Activated CD4-positive, alpha-beta T cell treated with anti-CD3 and anti-CD28 coated beads for 36 hours (primary cell): ENCODE data around the gene RNF40. TPM values are rescaled to one million over a fixed set of nuclear protein-coding genes. Genes with fewer than 3 reads are reported as not detected.

Experiments used
- ATAC-seq: fragments of 200-7000 bp; cut with Tn5 transposase; one replicate; pipeline ENCODE4 v1.10.0; 2021; ENCODE audit warnings: mild to moderate bottlenecking, moderate library complexity
- CTCF ChIA-PET: fragments of 350-600 bp; sonication (Branson Sonifier 250); formaldehyde crosslinking; loops from one replicate; lab custom pipeline; 2021; ENCODE audit warnings: antibody characterized with exemption; lab: Charles Lee
- POLR2A ChIA-PET: fragments of 350-600 bp; sonication (Branson Sonifier 250); formaldehyde crosslinking; loops from one replicate; lab custom pipeline; 2021; ENCODE audit warnings: antibody characterized with exemption, inconsistent platforms; lab: Charles Lee
- DNase-seq: peaks from one replicate; pipeline ENCODE4 v3.0.0-alpha.2; 2020
- H3K27ac Mint-ChIP-seq: one replicate; pipeline ENCODE4 v1.8.0; 2021; ENCODE audit warnings: mixed read lengths
- H3K27me3 Mint-ChIP-seq: one replicate; pipeline ENCODE4 v1.8.0; 2021; ENCODE audit warnings: mixed read lengths
- H3K36me3 Mint-ChIP-seq: one replicate; pipeline ENCODE4 v1.8.0; 2021; ENCODE audit warnings: low read depth, mixed read lengths
- H3K4me1 Mint-ChIP-seq: one replicate; pipeline ENCODE4 v1.8.0; 2021; ENCODE audit warnings: mixed read lengths
- H3K4me3 Mint-ChIP-seq: one replicate; pipeline ENCODE4 v1.8.0; 2021; ENCODE audit warnings: mild to moderate bottlenecking, moderate library complexity, mixed read lengths
- H3K9me3 Mint-ChIP-seq: one replicate; pipeline ENCODE4 v1.8.0; 2021; ENCODE audit warnings: low read depth, mixed read lengths
- intact Hi-C, 2 experiments: fragments of 100-400 bp; cut with DNase I in 1 of 2; cut with micrococcal nuclease in 1 of 2; formaldehyde crosslinking; loops; one replicate each; pipeline versions ENCODE4 v1.14.2 to v1.15.1; 2022 to 2024; cut with DNase I, micrococcal nuclease
- total RNA-seq, 2 experiments: library from RNA; stranded (reverse); gene quantifications; one replicate each; pipeline ENCODE4 v1.2.3, GENCODE V29; 2021

The RNF40 gene
- total RNA-seq, 2 experiments from 2014 or later, result 72.3 to 85.5 TPM

DNA sequence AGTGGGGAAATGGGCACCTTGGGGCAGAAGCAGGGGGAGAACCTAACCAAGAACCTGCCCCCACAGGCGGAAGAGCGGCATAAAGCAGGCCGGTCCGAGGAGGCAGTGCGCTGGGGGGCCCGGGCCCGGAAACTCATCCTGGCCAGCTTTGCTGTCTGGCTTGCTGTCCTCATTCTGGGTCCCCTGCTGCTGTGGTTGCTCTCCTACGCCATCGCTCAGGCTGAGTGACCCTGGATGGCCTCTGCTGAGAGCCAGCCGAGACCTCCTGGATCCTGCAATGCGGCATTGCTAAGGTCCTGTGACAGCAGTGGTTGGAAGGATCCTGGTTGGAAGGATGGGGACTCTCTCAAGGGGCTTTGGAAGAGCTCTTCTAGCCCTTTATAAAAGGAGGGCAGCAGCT, 18.4 kb upstream of the RNF40 start:
- Mint-ChIP-seq H3K27me3 (no peaks in the 10 kb centered on the region), H3K4me3 (no peak overlapping the region), H3K27ac (no peak overlapping the region), H3K9me3 (no peaks in the 10 kb centered on the region), H3K4me1 (peaks cover 27% of the 10 kb centered on the region), H3K36me3 (peaks cover 24% of the 10 kb centered on the region)
- no peak for DNase-seq
- ChIA-PET CTCF (interaction anchor here (0.9 kb wide), 1 partner anchor 30 kb away, joined by 3 read pairs; no protein-coding TSS in a partner anchor), POLR2A (no interaction called here)
- ATAC-seq, result no peak
- intact Hi-C loops, result no loop called here

DNA sequence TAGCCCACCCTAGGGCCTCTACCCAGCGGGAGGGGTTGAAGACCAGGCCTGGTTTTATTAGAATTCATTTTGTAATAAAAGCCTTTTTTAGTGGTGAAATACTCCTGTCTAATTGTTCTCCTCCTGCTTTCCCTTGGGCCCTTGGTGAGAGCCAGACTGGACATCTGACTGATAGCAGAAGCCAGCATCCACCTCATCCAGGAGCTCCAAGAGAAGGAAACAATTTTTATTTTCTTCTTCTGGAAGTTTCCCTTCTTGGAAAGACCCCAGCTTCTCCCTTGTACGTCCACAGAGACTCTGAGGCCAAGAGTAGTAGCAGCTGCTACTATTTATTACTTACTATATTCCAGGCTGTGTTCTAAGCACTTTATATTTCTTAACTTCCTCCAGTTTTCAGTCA, 17.9 kb upstream of the RNF40 start:
- intact Hi-C loops, result no loop called here

DNA sequence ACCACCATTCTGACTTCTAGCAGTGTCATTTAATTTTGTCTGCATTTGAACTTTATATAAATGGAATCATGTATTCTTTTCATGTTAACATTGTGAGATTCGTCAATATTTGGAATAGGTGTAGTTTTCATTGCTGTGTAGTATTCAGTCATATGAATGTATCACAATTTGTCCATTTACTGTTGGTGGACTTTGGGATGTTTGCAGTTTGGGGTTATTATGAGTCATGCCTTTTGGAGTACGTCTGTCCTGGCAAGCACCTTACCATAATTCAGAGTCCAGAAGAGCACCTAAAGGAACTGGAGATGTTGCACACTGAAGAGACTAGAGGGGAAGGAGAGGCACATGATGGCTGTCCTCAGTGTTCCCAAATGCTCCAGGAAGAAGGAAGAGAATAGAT, 17.0 kb upstream of the RNF40 start:
- ATAC-seq (no peak), DNase-seq (no peak)
- H3K9me3 Mint-ChIP-seq, result no peaks in the 10 kb centered on the region
- H3K27me3 Mint-ChIP-seq, result no peaks in the 10 kb centered on the region
- intact Hi-C loops, result loop anchor here in 1 of 2 experiments (5.0 kb wide), 1 partner anchor 327 kb away; the partner anchor contains the start of genes ZNF646 and ZNF668
- peaks cover 28% of the 10 kb centered on the region for H3K36me3 Mint-ChIP-seq
- CTCF ChIA-PET, result interaction anchor here (0.8 to 1.1 kb wide), 2 partner anchors 87 to 187 kb away, joined by 3 to 5 read pairs; partner anchors contain the start of gene FBRS
- POLR2A ChIA-PET, result no interaction called here
- H3K4me1 Mint-ChIP-seq, result peaks cover 35% of the 10 kb centered on the region
- H3K27ac Mint-ChIP-seq, result no peak overlapping the region
- no peak overlapping the region for H3K4me3 Mint-ChIP-seq

More for the DNA sequence above, 17.9 kb upstream of the RNF40 start:
- ChIA-PET POLR2A (interaction anchor here (0.7 kb wide), 1 partner anchor 8 kb away, joined by 3 read pairs; no protein-coding TSS in a partner anchor), CTCF (interaction anchor here (0.8 to 1.1 kb wide), 3 partner anchors 30 to 188 kb away, joined by 3 to 5 read pairs (median 3); partner anchors contain the start of gene FBRS)
- Mint-ChIP-seq H3K27me3 (no peaks in the 10 kb centered on the region), H3K4me3 (no peak overlapping the region), H3K4me1 (peaks cover 30% of the 10 kb centered on the region), H3K9me3 (no peaks in the 10 kb centered on the region), H3K27ac (no peak overlapping the region), H3K36me3 (peaks cover 22% of the 10 kb centered on the region)
- no peak for ATAC-seq
- no peak for DNase-seq

DNA sequence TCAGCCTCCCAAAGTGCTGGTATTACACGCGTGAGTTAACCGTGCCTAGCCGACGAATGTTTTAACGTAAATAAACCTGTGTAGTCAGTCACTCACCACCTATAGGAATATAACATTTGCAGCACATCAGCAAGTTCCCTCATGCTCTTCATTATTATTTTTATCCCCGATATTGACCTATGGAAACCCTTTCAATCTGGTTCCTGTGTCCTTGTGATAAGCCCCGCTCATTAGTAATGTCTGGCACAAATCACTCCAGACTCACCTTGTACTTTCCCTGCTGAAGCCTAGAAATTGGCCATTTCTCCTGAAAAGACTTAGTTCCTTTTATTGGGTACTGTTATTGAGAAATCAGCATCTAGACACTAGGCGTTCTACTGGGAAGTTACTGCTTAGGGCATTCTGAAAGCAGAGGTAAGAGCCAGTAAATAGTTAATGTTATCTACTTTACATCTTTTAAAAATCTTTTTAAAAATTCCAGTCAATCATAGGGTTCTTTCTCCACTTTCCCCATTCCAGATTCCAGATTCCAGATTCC, 15.4 kb upstream of the RNF40 start:
- H3K36me3 Mint-ChIP-seq, result peaks cover 30% of the 10 kb centered on the region
- H3K4me1 Mint-ChIP-seq, result peaks cover 21% of the 10 kb centered on the region
- no peak overlapping the region for H3K27ac Mint-ChIP-seq
- ChIA-PET CTCF (interaction anchor here (1.2 to 1.7 kb wide), 4 partner anchors 12 to 161 kb away, joined by 3 to 10 read pairs (median 4); no protein-coding TSS in a partner anchor), POLR2A (interaction anchor here (0.8 to 1.4 kb wide), 2 partner anchors 88 to 175 kb away, joined by 3 to 4 read pairs; no protein-coding TSS in a partner anchor)
- intact Hi-C loops, result loop anchor here in 1 of 2 experiments (1.0 to 5.0 kb wide), 2 partner anchors 16 to 326 kb away; partner anchors contain the start of genes CFAP119, RNF40, ZNF646 and ZNF668
- no peaks in the 10 kb centered on the region for H3K9me3 Mint-ChIP-seq
- ATAC-seq (no peak), DNase-seq (no peak)
- H3K27me3 Mint-ChIP-seq, result no peaks in the 10 kb centered on the region
- H3K4me3 Mint-ChIP-seq, result no peak overlapping the region

DNA sequence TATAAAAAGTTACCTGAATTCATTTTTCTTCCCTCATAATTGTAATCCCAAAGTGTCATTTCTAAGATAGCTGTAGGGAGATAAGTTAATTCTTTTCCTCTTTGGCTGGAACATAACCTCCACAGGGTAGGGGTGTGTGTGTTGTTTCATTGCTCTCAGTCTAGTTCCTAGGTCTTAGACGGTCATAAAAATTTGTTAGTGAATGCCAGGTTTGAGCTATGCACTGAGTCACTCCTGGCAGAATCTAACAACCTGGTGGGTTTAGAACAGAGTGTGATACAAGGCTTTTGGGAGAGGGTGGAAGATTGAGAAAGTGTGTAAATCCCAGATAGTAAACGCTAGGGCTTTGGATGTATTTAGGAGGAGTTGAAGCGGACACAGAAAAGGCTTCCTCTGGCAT, 14.8 kb upstream of the RNF40 start:
- Mint-ChIP-seq H3K9me3 (no peaks in the 10 kb centered on the region), H3K27me3 (no peaks in the 10 kb centered on the region), H3K36me3 (peaks cover 23% of the 10 kb centered on the region), H3K4me3 (peak overlapping the region; percentile 88), H3K27ac (peak overlapping the region; percentile 88), H3K4me1 (peaks cover 21% of the 10 kb centered on the region)
- POLR2A ChIA-PET, result interaction anchor here (0.6 to 1.4 kb wide), 11 partner anchors 13 to 1412 kb away, joined by 3 to 14 read pairs (median 3); partner anchors contain the start of genes CFAP119, CORO1A, ZNF646 and ZNF668
- intact Hi-C loops, result loop anchor here in 1 of 2 experiments (1.0 to 5.0 kb wide), 2 partner anchors 15 to 325 kb away; partner anchors contain the start of genes CFAP119, RNF40, ZNF646 and ZNF668
- no peak for ATAC-seq
- no peak for DNase-seq
- CTCF ChIA-PET, result interaction anchor here (0.6 to 1.9 kb wide), 15 partner anchors 12 to 599 kb away, joined by 3 to 10 read pairs (median 4); no protein-coding TSS in a partner anchor

DNA sequence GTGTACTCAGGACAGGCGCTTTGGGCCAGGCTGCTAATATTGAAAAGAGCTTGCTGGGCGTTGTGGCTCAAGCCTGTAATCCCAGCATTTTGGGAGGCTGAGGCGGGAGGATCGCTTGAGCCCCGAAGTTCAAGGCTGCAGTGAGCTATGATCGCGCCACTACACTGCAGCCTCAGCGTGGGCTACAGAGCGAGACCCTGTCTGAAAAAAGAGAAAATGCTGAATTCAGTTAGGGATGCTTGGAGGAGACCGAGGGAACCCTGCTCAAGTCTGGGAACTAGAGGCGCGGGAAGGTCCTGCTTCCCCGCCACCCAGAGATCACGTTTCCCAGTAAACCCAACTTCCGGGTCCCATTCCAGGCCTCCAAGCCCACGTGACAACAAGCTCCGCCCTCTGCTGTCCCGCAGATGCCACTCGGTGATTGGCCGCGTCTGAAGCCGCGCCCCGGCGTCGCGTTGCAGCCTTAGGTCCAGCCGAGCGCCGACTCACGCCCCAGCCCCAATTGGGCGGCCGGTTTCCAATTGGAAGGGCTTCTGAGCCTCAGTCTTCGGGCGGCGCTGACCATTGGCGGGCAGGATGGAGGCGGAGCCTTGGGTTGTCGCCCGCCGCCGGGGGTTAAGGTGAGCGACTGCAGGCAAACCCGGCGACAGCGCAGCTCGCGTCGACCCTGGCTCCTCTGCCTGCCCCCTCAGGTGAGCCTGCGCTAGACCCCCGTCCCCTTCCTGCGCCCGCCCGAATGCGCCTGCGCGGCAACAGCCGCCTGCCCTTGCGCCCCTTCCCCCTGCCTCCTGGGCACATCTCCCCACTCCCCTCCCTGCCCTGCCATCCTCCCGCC, 14.1 kb upstream of the RNF40 start, which contains the start of gene PHKG2:
Gene PHKG2 (plus strand): TSS at position 627 of the 835 bp plus-strand sequence. CDS start 396 bp downstream, outside the sequence.
- CTCF ChIA-PET, result interaction anchor here (0.6 to 1.9 kb wide), 19 partner anchors 11 to 822 kb away, joined by 3 to 10 read pairs (median 3); partner anchors contain the start of gene KCTD13
- H3K36me3 Mint-ChIP-seq, result peaks cover 23% of the 10 kb centered on the region
- peaks cover 21% of the 10 kb centered on the region for H3K4me1 Mint-ChIP-seq
- POLR2A ChIA-PET, result interaction anchor here (0.6 to 1.4 kb wide), 13 partner anchors 10 to 1413 kb away, joined by 3 to 14 read pairs (median 3); partner anchors contain the start of genes CFAP119, CORO1A, ZNF646 and ZNF668
- ATAC-seq (peak; percentile 99), DNase-seq (peak; percentile 99)
- H3K27ac Mint-ChIP-seq, result peak within 1 kb of the TSS; percentile 88
- peak within 1 kb of the TSS; percentile 88 for H3K4me3 Mint-ChIP-seq
- intact Hi-C loops, result loop anchor here (1.0 to 5.0 kb wide), 8 partner anchors 14 to 377 kb away; partner anchors contain the start of genes CFAP119 (in 2 of the 2), RNF40 (in 2 of the 2), FBRS (in 1 of the 2) and FBXL19 (in 1 of the 2)
- H3K27me3 Mint-ChIP-seq, result no peaks in the 10 kb centered on the region
- H3K9me3 Mint-ChIP-seq, result no peaks in the 10 kb centered on the region

DNA sequence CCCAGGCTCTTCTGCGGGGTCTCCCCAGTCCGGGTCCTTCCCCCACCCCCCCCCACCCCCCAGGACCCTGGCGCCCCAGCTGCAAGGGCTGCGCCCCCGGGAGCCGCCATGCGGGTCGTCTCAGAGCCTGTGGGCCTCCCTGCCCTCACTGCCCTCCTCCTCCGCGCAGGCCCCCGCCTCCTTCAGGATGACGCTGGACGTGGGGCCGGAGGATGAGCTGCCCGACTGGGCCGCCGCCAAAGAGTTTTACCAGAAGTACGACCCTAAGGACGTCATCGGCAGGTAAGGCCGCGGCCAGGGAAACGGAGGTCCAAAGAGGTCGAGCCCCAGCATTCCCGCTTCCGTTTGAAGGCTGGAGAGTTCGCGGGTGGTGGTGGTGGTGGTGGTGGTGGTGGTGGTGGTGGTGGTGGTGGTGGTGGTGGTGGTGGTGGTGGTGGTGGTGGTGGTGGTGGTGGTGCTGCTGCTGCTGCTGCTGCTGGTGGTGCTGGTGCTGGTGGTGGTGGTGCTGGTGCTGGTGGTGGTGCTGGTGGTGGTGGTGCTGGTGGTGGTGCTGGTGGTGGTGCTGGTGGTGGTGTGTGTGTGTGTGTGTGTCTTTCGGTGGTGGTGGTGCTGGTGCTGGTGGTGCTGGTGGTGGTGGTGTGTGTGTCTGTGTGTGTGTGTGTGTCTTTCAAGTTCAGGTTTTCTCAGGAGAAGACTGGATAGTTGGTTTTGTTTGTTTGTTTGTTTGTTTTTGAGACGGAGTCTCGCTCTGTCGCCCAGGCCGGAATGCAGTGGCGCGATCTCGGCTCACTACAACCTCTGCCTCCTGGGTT, 13.3 kb upstream of the RNF40 start:
- Mint-ChIP-seq H3K4me3 (peak overlapping the region; percentile 88), H3K36me3 (peaks cover 23% of the 10 kb centered on the region), H3K4me1 (peaks cover 21% of the 10 kb centered on the region), H3K27me3 (no peaks in the 10 kb centered on the region), H3K9me3 (no peaks in the 10 kb centered on the region), H3K27ac (peak overlapping the region; percentile 88)
- POLR2A ChIA-PET, result interaction anchor here (0.6 to 1.4 kb wide), 7 partner anchors 9 to 325 kb away, joined by 3 to 14 read pairs (median 3); partner anchors contain the start of genes CFAP119, ZNF646 and ZNF668
- CTCF ChIA-PET, result interaction anchor here (0.7 to 1.9 kb wide), 9 partner anchors 10 to 113 kb away, joined by 3 to 10 read pairs (median 4); no protein-coding TSS in a partner anchor
- intact Hi-C loops, result loop anchor here (1.0 to 5.0 kb wide), 8 partner anchors 13 to 378 kb away; partner anchors contain the start of genes CFAP119 (in 1 of the 2), FBRS (in 1 of the 2), FBXL19 (in 1 of the 2) and RNF40 (in 1 of the 2)
- no peak for ATAC-seq
- DNase-seq, result peak; percentile 46

DNA sequence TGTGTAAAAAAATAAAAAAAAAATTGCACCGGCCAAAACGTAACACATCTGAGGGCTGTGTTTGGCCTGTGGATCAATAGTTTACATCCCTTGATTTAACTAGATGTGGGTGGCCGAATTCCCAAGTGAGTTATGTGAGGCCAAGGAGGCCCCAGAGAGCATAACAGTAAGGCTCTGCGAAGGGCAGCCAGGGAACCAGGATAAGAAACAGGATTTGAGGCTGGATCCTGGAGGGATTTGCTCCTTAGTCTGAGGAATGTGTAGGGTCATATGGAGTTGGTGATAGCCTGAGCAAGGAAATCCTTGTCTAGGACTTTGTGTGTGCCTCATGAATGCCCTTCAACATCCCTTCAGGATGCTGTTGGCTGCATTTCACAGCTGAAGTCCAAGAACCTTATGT, 11.9 kb upstream of the RNF40 start:
- no peak for ATAC-seq
- POLR2A ChIA-PET, result no interaction called here
- Mint-ChIP-seq H3K36me3 (peaks cover 25% of the 10 kb centered on the region), H3K27me3 (no peaks in the 10 kb centered on the region), H3K4me3 (peak overlapping the region; percentile 88), H3K27ac (no peak overlapping the region), H3K9me3 (no peaks in the 10 kb centered on the region), H3K4me1 (peaks cover 21% of the 10 kb centered on the region)
- CTCF ChIA-PET, result interaction anchor here (0.5 to 1.4 kb wide), 6 partner anchors 10 to 1880 kb away, joined by 3 to 5 read pairs (median 4); no protein-coding TSS in a partner anchor
- DNase-seq, result no peak
- intact Hi-C loops, result no loop called here

DNA sequence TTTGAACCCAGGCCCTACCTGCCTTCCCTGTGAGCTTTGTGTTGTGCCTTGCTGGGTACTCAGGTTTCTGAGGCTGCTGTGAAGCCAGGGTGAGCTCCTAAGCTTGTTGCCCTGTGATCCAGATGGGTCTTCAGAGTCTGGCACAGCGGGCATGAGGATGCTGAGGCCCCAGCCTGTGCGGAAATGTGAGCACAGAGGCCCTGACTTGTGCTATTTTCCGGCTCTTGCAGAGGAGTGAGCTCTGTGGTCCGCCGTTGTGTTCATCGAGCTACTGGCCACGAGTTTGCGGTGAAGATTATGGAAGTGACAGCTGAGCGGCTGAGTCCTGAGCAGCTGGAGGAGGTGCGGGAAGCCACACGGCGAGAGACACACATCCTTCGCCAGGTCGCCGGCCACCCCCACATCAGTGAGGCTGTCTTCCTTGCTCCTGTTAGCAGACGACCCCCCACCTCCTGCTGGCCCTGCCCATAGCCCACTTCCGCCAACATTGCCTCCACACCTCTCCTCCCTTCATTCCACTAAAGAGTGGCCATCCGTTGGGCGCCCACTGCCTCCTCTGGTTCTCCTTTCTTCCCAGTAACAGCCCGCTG, 11.2 kb upstream of the RNF40 start:
- Mint-ChIP-seq H3K27ac (no peak overlapping the region), H3K36me3 (peaks cover 25% of the 10 kb centered on the region), H3K27me3 (no peaks in the 10 kb centered on the region), H3K9me3 (no peaks in the 10 kb centered on the region), H3K4me1 (peaks cover 21% of the 10 kb centered on the region), H3K4me3 (no peak overlapping the region)
- DNase-seq, result no peak
- ChIA-PET POLR2A (no interaction called here), CTCF (interaction anchor here (0.6 to 1.6 kb wide), 5 partner anchors 9 to 174 kb away, joined by 3 to 4 read pairs (median 4); no protein-coding TSS in a partner anchor)
- intact Hi-C loops, result no loop called here
- no peak for ATAC-seq
